ENCODE data around the gene LAMA1.

Gene LAMA1

GRCh38 chr18:6934859-6935258 is 182.7 kb downstream of the LAMA1 start:
- no peak for TF ChIP-seq CTCF (IDR thresholded peaks at IDR 0.05; ENCODE audit: low read depth, low read length)
- in situ Hi-C loops (cut with HindIII; ENCODE audit: low sequenced_read_pairs): no loop called here
- no peak for DNase-seq (ENCODE audit: low read depth, low spot score)
- no peak overlapping the region for H3K4me3 ChIP-seq (ENCODE audit: low read depth, low read length)

GRCh38 chr18:6929370-6930102 is 188.1 kb downstream of the LAMA1 start:
- in situ Hi-C loops (cut with HindIII; ENCODE audit: low sequenced_read_pairs): no loop called here
- DNase-seq (ENCODE audit: low read depth, low spot score): no peak
- TF ChIP-seq CTCF (IDR thresholded peaks at IDR 0.05; ENCODE audit: low read depth, low read length): no peak
- no peak overlapping the region for H3K4me3 ChIP-seq (ENCODE audit: low read depth, low read length)

- TF ChIP-seq CTCF (IDR thresholded peaks at IDR 0.05; ENCODE audit: low read depth, low read length): no peak
- in situ Hi-C loops (cut with HindIII; ENCODE audit: low sequenced_read_pairs): no loop called here
- DNase-seq (ENCODE audit: low read depth, low spot score): no peak
- H3K4me3 ChIP-seq (ENCODE audit: low read depth, low read length): no peak overlapping the region
These were observed 189.2 kb downstream of the LAMA1 start for GRCh38 chr18:6928359-6928758.

- DNase-seq (ENCODE audit: low read depth, low spot score): no peak
- no peak overlapping the region for H3K4me3 ChIP-seq (ENCODE audit: low read depth, low read length)
- no peak for TF ChIP-seq CTCF (IDR thresholded peaks at IDR 0.05; ENCODE audit: low read depth, low read length)
- in situ Hi-C loops (cut with HindIII; ENCODE audit: low sequenced_read_pairs): no loop called here
These were observed 190.4 kb downstream of the LAMA1 start for GRCh38 chr18:6927153-6927552.

GRCh38 chr18:6923220-6923619 is 194.4 kb downstream of the LAMA1 start:
- TF ChIP-seq CTCF (IDR thresholded peaks at IDR 0.05; ENCODE audit: low read depth, low read length): no peak
- in situ Hi-C loops (cut with HindIII; ENCODE audit: low sequenced_read_pairs): no loop called here
- no peak overlapping the region for H3K4me3 ChIP-seq (ENCODE audit: low read depth, low read length)
- no peak for DNase-seq (ENCODE audit: low read depth, low spot score)

GRCh38 chr18:6921571-6921970 is 196.0 kb downstream of the LAMA1 start:
- DNase-seq (ENCODE audit: low read depth, low spot score): no peak
- TF ChIP-seq CTCF (IDR thresholded peaks at IDR 0.05; ENCODE audit: low read depth, low read length): no peak
- no peak overlapping the region for H3K4me3 ChIP-seq (ENCODE audit: low read depth, low read length)
- in situ Hi-C loops (cut with HindIII; ENCODE audit: low sequenced_read_pairs): no loop called here
